Vagina (tissue), 2 donors: ENCODE measurements around the gene CASZ1.

Experiments
- CTCF ChIP-seq, 3 experiments: fragments of 450-650 bp in 2 of 3; fragments of 200-600 bp in 1 of 3; sonication (generic) in 1 of 3; IDR thresholded peaks; one replicate each; pipeline ENCODE4 v1.5.1; 2017 to 2019; ENCODE audit warnings: antibody characterized with exemption in 3 of 3, mild to moderate bottlenecking in 2 of 3, moderate library complexity in 2 of 3
- POLR2A ChIP-seq, 2 donors: fragments of 450-650 bp; IDR thresholded peaks; one replicate each; pipeline ENCODE4 v1.6.1; 2017; ENCODE audit warnings: antibody characterized with exemption in 2 of 2, mild to moderate bottlenecking in 2 of 2, moderate library complexity in 2 of 2
- POLR2AphosphoS5 ChIP-seq, 2 donors: sonication (generic); formaldehyde crosslinking; IDR thresholded peaks; one replicate each; pipeline ENCODE4 v1.9.0; 2017; ENCODE audit warnings: antibody characterized with exemption in 2 of 2, mild to moderate bottlenecking in 2 of 2, low read depth in 1 of 2; ENCODE audit not compliant: insufficient read depth in 1 of 2

DNA sequence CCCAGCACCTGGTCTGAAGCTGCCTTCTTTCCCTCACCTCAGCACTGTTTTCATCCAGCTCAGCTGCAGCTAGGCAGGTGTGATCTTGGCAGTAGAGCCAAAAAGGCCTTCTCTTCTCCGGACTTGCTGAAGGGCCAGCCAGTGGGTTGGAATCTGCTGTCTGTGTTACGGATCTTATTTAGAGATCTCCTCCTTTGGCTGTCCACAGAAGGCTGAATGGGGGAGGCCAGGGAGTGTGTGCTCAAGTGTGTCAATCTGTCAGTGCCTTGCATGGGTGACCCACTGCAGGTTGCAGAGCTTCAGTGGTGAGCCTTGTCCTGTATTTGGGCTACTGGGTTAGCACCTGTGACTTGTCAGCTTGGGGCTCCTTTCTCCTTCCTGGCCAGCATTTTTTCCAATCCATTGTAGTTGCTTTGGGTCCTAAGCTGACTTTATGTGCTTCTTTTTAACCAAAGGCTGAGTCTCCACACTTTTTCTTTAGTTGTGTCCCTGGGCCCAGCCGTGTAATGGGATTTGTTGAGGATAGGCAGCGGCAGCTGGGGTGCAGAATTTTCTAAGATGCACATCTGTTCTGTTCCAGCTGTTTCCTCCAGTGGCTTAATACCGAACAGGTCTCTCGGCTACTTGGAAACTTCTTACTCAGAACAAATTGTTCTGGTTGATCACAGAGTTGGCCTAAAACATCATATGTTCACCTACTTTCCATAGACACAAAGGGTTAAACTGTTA is 194.9 kb downstream of the CASZ1 start:
- TF ChIP-seq CTCF (IDR thresholded peaks at IDR 0.05) = no peak
- no peak for TF ChIP-seq POLR2A (IDR thresholded peaks at IDR 0.05)
- no peak for TF ChIP-seq POLR2AphosphoS5 (IDR thresholded peaks at IDR 0.05; ENCODE audit: insufficient read depth in 1 of 2, low read depth in 1 of 2)
